Nephron progenitor cell (in vitro differentiated cells): ENCODE measurements around the gene C12orf57.

Experiments
- DNase-seq: peaks from one replicate; pipeline ENCODE4 v3.0.0; 2021
- H3K27ac Mint-ChIP-seq: 2 replicates; pipeline ENCODE4 v1.8.0; 2021; ENCODE audit warnings: mild to moderate bottlenecking, moderate library complexity, mixed read lengths
- H3K27me3 Mint-ChIP-seq: 2 replicates; pipeline ENCODE4 v1.8.0; 2021; ENCODE audit warnings: mild to moderate bottlenecking, low read depth, mixed read lengths; ENCODE audit not compliant: poor library complexity
- H3K36me3 Mint-ChIP-seq: 2 replicates; pipeline ENCODE4 v1.8.0; 2021; ENCODE audit warnings: low read depth, mixed read lengths
- H3K4me1 Mint-ChIP-seq: 2 replicates; pipeline ENCODE4 v1.8.0; 2021; ENCODE audit warnings: mixed read lengths
- H3K4me3 Mint-ChIP-seq: 2 replicates; pipeline ENCODE4 v1.8.0; 2021; ENCODE audit warnings: mild to moderate bottlenecking, moderate library complexity, mixed read lengths
- H3K9me3 Mint-ChIP-seq: 2 replicates; pipeline ENCODE4 v1.8.0; 2021; ENCODE audit warnings: mild to moderate bottlenecking, moderate library complexity, mixed read lengths
- CTCF ChIP-seq: fragments of 200-600 bp; sonication (generic); IDR thresholded peaks from 2 replicates; pipeline ENCODE4 v1.5.0; 2021; ENCODE audit warnings: antibody characterized with exemption

The C12orf57 gene

GRCh38 chr12:6974180-6974579 lies 30.4 kb downstream of the C12orf57 start:
- no peak for DNase-seq
- TF ChIP-seq CTCF: no peak
- no peaks in the 10 kb centered on the region for H3K9me3 Mint-ChIP-seq
- peaks cover 41% of the 10 kb centered on the region for H3K36me3 Mint-ChIP-seq
- H3K27me3 Mint-ChIP-seq: peaks cover 4% of the 10 kb centered on the region
- H3K4me3 Mint-ChIP-seq: no peak overlapping the region
- no peak overlapping the region for H3K27ac Mint-ChIP-seq
- peaks cover 39% of the 10 kb centered on the region for H3K4me1 Mint-ChIP-seq

GRCh38 chr12:6975297-6976032 lies 31.6 kb downstream of the C12orf57 start:
- peak overlapping the region; percentile 77 for H3K27ac Mint-ChIP-seq
- no peaks in the 10 kb centered on the region for H3K9me3 Mint-ChIP-seq
- TF ChIP-seq CTCF: no peak
- H3K27me3 Mint-ChIP-seq: peaks cover 4% of the 10 kb centered on the region
- peaks cover 41% of the 10 kb centered on the region for H3K36me3 Mint-ChIP-seq
- DNase-seq: no peak
- H3K4me3 Mint-ChIP-seq: no peak overlapping the region
- peaks cover 30% of the 10 kb centered on the region for H3K4me1 Mint-ChIP-seq

- peaks cover 11% of the 10 kb centered on the region for H3K4me1 Mint-ChIP-seq
- H3K27ac Mint-ChIP-seq: peak overlapping the region; percentile 93
- DNase-seq: no peak
Observed at GRCh38 chr12:6977653-6978052, 33.8 kb downstream of the C12orf57 start.

GRCh38 chr12:6978188-6978587 lies 34.4 kb downstream of the C12orf57 start:
- peak overlapping the region; percentile 80 for H3K27ac Mint-ChIP-seq
- H3K36me3 Mint-ChIP-seq: peaks cover 57% of the 10 kb centered on the region
- no peaks in the 10 kb centered on the region for H3K9me3 Mint-ChIP-seq
- H3K4me1 Mint-ChIP-seq: peaks cover 6% of the 10 kb centered on the region
- peaks cover 4% of the 10 kb centered on the region for H3K27me3 Mint-ChIP-seq
- TF ChIP-seq CTCF: no peak
- H3K4me3 Mint-ChIP-seq: no peak overlapping the region
- DNase-seq: no peak

More at GRCh38 chr12:6977653-6978052, 33.8 kb downstream of the C12orf57 start:
- H3K27me3 Mint-ChIP-seq: peaks cover 4% of the 10 kb centered on the region
- no peak for TF ChIP-seq CTCF
- no peak overlapping the region for H3K4me3 Mint-ChIP-seq
- no peaks in the 10 kb centered on the region for H3K9me3 Mint-ChIP-seq
- peaks cover 55% of the 10 kb centered on the region for H3K36me3 Mint-ChIP-seq

- Mint-ChIP-seq H3K27ac (peak overlapping the region; percentile 80), H3K4me3 (no peak overlapping the region), H3K36me3 (peaks cover 61% of the 10 kb centered on the region), H3K9me3 (no peaks in the 10 kb centered on the region), H3K4me1 (peaks cover 1% of the 10 kb centered on the region), H3K27me3 (no peaks in the 10 kb centered on the region)
- DNase-seq: no peak
- no peak for TF ChIP-seq CTCF
Observed at GRCh38 chr12:6978611-6979011, 34.8 kb downstream of the C12orf57 start.

GRCh38 chr12:6979021-6979420 lies 35.2 kb downstream of the C12orf57 start:
- DNase-seq: no peak
- Mint-ChIP-seq H3K9me3 (no peaks in the 10 kb centered on the region), H3K36me3 (peaks cover 60% of the 10 kb centered on the region), H3K4me3 (no peak overlapping the region), H3K4me1 (no peaks in the 10 kb centered on the region), H3K27ac (peak overlapping the region; percentile 83), H3K27me3 (no peaks in the 10 kb centered on the region)
- TF ChIP-seq CTCF: no peak
